Uterus (tissue), 2 donors: ENCODE data around the gene RRP1B.

ENCODE experiments used
- POLR2A ChIP-seq, 2 donors: fragments of 450-650 bp; IDR thresholded peaks; one replicate each; pipeline ENCODE4 v1.6.1; 2016; ENCODE audit warnings: antibody characterized with exemption in 2 of 2, mild to moderate bottlenecking in 1 of 2, moderate library complexity in 1 of 2
- TF ChIP-seq, protein P1 (sequence below), 4 experiments: fragments of 200-600 bp in 2 of 4; fragments of 450-650 bp in 2 of 4; sonication (generic) in 2 of 4; IDR thresholded peaks; one replicate each; pipeline ENCODE4 v1.5.1; 2016 to 2019; ENCODE audit warnings: antibody characterized with exemption in 4 of 4, mild to moderate bottlenecking in 2 of 4, moderate library complexity in 1 of 4

DNA sequence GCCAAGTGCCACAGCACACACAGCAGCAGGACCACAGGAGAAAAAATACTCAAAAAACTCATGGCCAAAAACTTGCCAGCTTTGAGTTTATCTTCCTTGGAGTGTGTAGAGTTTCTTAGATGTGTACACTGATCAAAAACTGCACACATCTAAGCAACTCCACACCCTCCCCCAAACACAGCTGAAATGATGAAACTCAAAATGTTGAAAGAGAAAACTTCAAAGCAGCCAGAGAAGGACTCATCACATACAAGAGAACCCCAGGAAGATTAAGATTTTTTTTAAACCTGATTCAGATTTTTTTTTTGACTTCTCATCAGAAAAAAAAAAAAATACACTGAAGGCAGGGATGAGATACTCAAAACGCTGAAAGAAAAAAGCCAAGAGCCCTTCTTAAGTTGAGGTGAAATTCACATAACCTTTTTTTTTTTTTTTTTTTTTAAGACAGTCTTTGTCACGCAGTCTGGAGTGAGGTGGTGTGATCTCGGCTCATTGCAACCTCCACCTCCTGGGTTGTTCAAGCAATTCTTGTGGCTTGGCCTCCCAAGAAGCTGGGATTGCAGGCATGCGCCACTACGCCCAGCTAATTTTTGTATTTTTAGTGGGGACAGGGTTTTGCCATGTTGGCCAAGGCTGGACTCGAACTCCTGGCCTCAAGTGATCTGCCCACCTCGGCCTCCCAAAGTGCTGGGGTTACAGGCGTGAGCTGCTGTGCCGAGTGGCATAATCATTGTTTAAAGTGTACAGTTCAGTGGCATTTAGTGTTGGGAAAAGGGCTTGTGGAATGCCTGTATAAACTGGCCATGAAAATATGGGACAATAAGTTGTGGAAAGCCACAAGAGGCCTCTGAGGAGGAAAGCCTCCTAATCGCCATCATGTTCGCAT, 38.6 kb downstream of the RRP1B start:
- no peak for TF ChIP-seq POLR2A (IDR thresholded peaks at IDR 0.05)
- TF ChIP-seq, protein P1, sequence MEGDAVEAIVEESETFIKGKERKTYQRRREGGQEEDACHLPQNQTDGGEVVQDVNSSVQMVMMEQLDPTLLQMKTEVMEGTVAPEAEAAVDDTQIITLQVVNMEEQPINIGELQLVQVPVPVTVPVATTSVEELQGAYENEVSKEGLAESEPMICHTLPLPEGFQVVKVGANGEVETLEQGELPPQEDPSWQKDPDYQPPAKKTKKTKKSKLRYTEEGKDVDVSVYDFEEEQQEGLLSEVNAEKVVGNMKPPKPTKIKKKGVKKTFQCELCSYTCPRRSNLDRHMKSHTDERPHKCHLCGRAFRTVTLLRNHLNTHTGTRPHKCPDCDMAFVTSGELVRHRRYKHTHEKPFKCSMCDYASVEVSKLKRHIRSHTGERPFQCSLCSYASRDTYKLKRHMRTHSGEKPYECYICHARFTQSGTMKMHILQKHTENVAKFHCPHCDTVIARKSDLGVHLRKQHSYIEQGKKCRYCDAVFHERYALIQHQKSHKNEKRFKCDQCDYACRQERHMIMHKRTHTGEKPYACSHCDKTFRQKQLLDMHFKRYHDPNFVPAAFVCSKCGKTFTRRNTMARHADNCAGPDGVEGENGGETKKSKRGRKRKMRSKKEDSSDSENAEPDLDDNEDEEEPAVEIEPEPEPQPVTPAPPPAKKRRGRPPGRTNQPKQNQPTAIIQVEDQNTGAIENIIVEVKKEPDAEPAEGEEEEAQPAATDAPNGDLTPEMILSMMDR (IDR thresholded peaks at IDR 0.05): no peak
